ENCODE results near the gene GLDN.

DNA sequence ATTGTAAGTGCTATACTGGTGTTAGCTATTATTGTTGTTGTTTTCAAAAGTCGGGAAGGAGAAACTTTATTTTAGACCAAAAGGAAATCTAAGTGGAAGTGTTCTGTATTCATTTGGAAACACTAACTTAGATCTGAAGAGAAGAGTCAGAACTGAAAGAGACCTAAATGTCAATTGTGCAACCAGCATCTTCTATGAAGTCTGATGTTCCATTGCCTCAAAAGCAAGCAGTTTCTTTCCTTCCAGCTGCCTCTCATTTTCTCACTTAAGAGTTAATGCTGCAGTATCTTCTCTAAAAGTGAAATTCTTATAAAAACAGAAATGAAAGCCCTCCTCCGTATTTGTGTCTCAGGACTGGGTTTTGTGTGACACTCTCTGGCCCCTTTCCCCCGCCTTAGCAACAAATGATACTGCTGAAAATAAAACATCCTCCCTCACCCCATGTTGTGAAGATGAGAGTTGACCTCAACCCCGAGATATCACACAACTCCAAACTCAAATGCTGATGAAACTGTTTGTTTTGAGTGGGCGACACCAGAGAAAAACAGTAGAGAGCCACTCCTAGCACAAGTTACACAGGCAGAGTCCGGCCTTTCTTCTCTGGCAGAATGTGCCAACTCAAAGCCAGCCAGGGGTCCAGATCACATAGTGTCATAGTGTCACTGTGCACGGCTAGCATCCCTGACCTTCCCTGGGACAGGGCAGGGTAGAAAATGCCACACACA, 48.9 kb downstream of the GLDN start:
- no peak for TF ChIP-seq POLR2AphosphoS5 (IDR thresholded peaks at IDR 0.05)
- TF ChIP-seq, protein P1, sequence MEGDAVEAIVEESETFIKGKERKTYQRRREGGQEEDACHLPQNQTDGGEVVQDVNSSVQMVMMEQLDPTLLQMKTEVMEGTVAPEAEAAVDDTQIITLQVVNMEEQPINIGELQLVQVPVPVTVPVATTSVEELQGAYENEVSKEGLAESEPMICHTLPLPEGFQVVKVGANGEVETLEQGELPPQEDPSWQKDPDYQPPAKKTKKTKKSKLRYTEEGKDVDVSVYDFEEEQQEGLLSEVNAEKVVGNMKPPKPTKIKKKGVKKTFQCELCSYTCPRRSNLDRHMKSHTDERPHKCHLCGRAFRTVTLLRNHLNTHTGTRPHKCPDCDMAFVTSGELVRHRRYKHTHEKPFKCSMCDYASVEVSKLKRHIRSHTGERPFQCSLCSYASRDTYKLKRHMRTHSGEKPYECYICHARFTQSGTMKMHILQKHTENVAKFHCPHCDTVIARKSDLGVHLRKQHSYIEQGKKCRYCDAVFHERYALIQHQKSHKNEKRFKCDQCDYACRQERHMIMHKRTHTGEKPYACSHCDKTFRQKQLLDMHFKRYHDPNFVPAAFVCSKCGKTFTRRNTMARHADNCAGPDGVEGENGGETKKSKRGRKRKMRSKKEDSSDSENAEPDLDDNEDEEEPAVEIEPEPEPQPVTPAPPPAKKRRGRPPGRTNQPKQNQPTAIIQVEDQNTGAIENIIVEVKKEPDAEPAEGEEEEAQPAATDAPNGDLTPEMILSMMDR (IDR thresholded peaks at IDR 0.05): no peak
- no peak for TF ChIP-seq EP300 (IDR thresholded peaks at IDR 0.05)
- no peak for TF ChIP-seq POLR2A (IDR thresholded peaks at IDR 0.05; ENCODE audit: low read depth)
